GM11168 (cell line): Measurements from ENCODE around the gene TEX51.

ENCODE experiments used
- in situ Hi-C: fragments of 300-500 bp; cut with MboI; formaldehyde crosslinking; loops from one replicate; pipeline ENCODE4 v1.12.0; 2022; ENCODE audit warnings: low sequenced_read_pairs; ENCODE audit not compliant: unreplicated experiment

The TEX51 gene

DNA sequence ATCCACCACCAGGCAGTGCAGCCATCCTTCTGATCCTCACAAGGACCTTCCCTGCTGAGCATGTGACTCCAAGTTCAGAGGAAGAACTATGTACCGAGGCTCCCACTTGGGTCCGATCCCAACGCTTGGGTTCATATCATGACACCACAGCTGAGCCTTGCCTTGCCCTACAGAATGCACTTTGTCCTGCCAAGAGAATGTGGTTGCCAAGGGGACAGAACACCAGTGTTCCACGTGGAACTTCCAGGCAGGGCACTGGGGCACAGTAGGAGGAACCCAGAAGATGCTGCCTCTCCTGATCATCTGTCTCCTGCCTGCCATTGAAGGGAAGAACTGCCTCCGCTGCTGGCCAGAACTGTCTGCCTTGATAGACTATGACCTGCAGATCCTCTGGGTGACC lies at the start of gene TEX51:
TSS of gene TEX51 (plus strand) at position 255 of the 400 bp plus-strand sequence. CDS start at position 284, 29 bp downstream.
- in situ Hi-C loops = no loop called here

DNA sequence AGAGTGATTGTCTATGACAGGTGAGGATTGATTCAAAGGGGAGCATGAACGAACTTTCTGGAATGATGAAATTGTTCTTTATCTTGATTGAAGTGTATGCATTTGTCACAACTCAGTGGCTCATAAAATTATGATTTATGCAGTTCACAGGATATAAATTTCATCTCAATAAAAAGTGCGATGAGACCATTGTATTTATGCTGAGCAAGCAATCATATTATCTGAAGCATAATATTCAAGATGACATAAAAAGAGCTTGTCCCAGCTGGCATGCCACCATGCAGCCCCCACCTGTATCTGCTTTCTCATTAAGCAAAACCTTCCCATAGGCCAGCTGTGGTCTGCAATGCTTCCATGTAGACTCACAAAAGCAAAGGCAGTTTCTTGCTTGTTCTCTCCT lies 49.6 kb upstream of the TEX51 start:
- in situ Hi-C loops = no loop called here

DNA sequence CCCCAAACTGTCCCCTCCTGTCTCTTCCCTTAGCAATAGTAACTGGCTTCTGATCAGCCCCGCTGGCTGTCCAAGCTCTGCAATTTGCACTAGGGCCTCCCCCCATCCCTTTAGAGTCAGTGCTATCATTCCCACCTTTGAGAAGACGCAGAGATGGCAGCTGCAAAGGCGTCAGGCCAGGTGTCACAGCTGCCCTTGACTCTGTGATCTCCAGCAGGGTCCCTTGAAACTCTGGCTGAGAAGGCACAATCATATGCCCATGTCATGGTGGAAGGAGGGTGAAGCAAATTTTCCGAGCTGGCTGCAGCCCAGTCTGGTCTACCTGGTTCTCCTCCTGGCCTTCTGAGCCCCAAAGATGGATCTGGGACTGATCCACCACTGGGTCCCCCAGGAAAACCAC lies 49.2 kb upstream of the TEX51 start:
- in situ Hi-C loops = no loop called here

DNA sequence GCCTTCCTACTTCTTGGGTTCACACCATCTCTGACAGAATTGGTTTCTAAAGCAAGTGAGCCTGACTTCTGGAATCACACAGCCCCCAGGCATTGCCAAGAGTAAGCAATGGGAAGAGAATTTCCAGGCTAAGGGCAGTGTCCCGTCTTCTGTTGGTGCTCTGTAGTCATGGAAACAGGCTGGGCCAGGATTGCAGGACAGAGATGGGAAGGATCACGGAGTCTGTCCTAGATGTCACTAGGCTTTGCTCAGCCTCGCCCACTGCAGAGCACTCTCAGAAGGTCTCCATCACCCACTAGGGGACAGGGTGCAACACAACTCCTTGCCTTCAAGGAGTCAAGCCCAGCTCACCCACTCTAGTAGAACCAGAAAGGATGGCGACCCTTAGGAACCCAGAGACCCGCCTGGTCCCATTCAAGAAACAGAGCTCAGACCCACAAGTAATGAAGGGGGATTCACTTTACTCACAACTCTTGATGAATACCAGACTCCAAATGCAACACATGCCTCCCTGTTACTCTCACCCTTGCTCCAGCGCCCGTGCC lies 48.6 kb upstream of the TEX51 start:
- in situ Hi-C loops = no loop called here

DNA sequence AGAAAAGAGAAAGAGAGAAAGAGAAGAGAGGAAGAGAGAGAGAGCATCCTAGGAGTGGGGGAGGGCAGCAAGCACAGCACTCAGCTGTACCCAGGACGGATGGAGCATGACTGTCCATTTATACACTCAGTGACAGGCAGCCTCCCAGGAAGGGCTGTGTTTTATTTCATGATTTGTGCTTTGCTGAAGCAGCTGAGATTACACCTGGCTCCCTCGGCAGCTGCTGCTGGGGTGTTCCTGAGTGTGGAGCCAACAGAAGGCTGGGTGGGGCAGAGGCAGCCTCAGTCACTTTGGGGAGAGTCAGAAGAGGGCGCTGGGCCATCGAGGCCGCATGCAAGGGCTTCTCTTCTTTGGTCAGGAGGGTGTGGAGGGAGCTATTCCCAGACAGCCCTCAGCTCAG lies 47.8 kb upstream of the TEX51 start:
- in situ Hi-C loops = no loop called here

DNA sequence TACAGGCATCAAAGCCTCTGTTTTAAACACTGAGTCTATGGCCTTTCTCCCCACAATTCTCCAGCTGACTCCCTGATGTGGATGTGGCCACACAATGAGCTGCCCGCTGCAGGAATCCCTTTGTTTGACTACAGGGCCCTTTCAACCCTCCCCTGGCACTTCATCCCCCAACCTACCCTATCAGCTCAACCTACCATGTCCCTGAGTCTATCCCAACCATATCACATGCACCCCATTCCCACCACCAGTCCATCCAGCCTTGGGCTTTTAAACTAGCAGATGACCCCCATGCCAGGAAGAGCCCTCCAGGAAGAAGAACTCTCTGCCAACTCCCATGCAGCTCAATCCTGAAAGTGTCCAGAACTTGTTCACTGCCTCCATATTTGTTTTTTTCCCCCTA lies 46.9 kb upstream of the TEX51 start:
- in situ Hi-C loops = no loop called here

DNA sequence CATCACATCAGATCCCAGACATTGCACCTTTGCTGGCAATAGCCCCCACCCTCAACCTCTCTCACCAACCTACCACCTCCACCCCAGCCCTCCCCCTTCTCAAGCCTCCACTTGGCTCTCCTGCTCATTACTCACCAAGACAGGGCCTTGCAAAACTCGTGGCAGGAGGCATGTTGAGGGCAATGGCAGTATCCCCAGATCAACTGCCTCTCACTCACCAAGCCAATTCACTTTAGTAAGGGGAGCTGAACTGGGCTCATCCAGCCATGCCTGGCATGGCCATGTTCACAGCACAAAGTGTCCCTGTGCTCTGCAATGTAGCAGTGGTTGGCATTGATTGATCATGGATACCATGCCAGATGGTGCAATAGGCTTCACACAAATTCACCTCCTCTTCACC lies 46.3 kb upstream of the TEX51 start:
- in situ Hi-C loops = no loop called here

DNA sequence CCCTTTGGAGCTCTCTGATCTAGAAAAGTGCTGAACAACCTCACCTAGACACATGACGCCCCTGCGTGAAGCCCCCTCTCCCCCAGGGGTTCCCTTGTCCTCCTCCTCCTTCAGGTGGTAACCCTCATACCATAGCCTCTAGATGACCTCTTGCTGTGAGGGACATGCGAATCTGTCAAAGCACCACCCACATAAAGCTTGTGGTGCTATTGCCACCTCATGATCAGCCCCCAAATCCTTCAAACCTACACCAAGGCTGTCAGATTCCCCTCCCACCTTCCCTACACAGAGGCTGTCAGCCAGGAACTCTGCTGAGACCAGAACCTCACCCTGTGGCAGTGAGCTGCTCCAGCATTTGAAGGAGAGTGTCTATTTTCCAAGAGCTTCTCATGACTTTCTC lies 43.1 kb upstream of the TEX51 start:
- in situ Hi-C loops = no loop called here

DNA sequence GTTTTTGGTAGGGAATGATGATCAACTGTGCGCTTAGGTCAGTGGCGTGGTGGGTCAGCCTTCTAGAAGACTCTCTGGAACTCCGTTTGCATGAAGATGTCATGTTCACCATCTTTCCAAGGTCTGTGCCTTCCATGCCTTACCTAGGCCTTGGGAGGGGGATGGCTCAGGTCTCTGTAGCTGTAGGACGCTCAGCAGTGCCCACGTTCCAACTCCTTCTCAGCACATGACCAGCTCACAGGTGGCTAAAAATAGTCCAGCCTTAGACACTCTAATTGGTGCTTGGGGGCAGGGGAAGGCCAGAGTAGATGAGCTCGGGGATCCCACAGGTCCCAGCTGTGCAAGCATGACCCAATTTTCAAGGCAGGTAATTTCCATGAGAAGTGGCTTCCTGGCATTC lies 42.3 kb upstream of the TEX51 start:
- in situ Hi-C loops = no loop called here

DNA sequence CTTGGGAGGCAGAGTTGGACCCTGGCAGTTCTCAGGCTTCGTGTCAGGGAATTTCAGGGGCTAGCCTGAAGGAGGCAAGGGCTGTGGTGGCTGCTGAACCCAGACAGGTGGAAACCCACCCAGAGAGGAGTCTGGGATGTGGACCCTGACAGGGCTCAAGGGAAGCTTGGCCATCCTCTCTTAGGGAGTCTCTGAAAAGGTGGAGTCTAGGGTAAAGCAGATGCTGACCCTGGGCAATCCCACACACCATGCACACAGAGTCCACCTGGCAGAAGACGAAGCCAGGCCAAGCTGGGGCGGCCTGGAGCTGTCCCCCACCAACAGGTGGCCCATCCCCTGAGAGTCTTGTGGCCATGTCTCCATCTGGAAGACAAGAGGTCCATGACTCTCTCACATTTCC lies 41.2 kb upstream of the TEX51 start:
- in situ Hi-C loops = no loop called here

DNA sequence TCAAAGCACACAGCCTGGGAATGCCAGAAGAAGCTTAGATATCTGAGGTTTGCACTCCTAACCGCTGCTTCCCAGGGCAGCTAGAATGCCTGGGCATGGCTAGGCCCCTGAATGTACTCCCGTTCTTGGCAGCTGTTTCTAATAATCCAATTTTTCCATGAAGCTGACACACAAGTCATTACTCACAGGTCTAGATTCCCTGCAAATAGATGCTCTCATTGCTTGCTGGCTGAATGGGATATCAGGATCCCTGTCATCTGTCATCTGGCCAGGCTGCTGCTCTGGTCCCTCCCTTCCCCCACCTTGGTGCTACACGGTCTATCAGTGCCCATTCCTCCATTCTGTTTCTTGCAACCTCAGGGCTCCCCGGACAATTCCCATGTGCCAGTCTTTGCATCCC lies 40.7 kb upstream of the TEX51 start:
- in situ Hi-C loops = no loop called here

DNA sequence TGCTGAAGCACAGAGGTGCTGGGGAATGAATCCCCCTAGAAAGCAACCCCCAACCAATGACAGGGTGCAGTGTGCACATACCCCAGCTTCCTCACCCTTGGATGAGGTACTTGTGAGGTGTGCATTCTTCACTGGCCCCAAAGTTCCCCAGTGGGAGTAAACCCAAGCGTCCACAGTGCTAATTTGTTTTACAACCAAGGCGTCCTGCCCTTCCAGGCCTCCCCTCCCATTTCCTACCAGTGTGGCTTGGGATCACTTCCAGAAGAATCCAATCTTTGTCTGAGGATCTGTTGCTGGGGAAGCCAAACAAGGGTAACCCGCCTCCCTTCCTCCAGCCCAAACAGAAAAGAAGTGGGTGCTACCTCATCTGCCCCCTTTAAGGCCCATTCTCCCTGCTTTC lies 40.3 kb upstream of the TEX51 start:
- in situ Hi-C loops = no loop called here

DNA sequence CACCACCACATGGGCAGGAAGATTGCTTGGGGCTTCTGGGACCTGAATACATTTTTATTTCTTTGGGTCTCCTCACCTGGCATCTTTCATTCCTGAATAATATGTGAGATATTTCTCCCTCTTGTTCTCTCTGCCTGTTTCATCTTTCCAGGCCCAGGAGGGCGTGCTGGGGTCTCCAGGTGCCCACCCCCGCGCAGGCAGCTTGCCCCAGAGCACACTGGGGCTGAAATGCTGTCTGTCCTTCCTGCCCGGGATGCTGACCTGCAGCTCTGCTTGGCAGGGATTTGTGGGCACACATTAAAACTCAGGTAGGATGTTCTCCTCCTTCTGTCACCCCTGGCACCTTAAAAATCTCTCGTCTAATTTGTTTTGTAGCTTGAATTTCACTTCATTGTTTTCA lies 39.7 kb upstream of the TEX51 start:
- in situ Hi-C loops = no loop called here

DNA sequence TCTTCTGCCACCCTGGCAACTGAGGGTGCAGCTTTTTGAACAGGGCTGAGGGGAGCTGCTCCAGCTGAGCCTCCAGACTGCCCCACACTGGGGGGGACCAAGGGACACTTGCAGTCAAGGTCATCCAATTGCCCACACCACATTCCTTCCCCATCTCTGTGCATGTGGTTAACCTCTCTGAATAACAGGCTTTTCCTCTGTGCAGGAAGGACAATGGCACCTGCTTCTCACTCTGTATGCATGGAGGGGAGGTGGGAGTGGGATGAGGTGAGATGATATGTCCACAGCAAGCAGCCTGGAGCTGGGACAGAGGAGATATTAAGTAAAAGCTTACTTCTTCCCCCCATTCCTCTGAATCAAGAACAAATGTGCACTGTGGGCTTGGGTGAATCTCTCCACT lies 39.1 kb upstream of the TEX51 start:
- in situ Hi-C loops = no loop called here

DNA sequence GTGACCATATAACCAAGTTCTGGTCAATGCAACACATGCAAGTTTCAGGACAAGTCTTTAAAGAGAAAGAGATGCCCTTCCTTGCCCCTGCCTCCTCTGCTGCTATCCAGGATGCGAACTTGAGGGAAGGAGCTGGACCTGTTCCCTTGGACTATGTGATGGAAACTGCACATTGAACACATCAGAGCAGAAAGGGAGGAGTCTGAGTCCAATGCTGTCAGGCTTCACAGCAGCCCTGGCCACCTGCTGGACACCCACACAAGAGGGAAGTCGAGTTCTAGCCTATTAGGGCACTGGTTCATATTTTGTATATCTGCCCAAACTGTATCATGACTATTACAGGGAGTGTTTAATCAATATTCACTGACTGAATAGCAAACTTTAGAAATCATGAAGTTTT lies 38.3 kb upstream of the TEX51 start:
- in situ Hi-C loops = no loop called here

DNA sequence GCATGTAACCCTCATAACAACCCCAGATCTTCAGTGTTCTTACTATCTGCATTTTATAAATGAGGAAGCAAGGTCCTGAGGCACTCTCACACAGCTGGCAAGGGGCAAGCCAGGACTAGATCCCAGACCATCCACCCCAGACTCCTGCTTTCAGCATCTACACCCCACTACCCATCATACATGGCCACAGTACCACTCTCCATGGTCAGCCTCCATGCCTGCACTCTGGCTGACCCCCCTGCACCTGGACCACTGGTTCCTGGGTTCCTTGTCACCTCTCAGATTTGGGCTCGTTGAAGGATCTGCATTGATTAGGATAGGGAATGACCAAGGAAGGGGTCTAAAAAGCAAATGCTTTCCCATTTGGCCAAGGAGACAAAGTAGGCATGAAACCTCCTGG lies 36.0 kb upstream of the TEX51 start:
- in situ Hi-C loops = no loop called here

DNA sequence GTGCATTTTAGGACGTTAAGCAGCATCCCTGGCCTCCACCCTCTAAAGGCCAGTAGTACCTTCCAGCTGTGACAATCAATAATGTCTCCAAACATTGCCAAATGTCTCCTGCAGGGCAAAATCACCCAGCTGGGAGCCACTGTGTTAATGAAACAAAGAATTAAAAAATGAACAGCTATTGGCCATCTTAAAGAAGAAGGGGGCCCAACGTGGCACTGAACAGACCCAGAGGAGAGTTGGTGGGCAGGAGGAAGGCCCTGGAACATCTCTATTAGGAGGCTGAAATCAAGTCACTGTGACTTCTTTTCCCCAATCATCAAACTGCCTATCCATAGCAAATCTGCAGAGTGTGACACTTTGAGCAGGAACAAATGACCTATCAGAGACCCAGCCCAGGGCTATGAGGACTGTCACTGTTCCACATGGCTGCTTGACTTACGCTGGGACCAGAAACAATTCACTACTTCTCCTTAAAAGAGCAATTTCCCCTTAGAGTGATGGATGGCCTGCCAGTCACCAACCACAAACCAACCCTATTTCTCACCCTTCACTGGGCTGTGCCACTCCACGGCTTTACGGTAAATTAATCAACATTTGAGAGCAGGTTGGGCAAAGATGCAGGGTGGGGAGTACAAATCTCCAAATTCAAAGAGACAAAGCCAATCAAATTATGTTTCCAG lies 35.2 kb upstream of the TEX51 start:
- in situ Hi-C loops = no loop called here

DNA sequence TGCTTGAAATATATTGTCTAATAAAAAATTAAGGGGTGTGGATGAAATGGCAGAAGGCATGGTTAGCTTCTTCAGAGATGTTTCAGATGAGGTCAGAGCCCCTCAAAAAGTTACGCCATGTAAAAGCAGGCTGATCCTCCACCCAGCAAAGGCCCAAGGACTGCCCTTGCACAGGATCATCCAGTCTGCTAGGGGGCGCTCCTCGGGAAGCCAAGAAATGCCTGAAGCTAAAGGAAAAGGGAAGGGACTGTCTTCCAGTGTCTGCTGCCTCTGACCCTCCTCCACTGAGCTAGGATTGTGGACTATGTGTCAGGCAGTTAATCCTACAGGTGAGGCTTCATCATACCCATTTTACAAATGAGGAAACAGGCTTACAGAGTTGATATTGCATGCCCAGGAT lies 33.8 kb upstream of the TEX51 start:
- in situ Hi-C loops = no loop called here

DNA sequence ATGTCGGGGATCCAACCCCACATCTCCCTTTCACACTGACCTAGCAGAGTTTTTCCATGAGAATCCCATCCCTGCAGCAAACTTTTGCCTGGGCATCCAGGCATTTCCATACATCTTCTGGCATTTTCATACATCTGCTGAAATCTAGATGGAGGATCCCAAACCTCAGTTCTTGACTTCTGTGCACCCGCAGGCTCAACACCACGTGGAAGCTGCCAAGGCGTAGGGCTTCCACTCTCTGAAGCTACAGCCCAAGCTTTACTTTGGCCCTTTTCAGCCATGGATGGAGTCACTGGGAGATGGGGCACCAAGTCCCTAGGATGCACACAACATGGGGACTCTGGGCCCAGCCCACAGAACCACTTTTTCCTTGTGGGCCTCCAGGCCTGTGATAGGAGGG lies 32.2 kb upstream of the TEX51 start:
- in situ Hi-C loops = no loop called here

DNA sequence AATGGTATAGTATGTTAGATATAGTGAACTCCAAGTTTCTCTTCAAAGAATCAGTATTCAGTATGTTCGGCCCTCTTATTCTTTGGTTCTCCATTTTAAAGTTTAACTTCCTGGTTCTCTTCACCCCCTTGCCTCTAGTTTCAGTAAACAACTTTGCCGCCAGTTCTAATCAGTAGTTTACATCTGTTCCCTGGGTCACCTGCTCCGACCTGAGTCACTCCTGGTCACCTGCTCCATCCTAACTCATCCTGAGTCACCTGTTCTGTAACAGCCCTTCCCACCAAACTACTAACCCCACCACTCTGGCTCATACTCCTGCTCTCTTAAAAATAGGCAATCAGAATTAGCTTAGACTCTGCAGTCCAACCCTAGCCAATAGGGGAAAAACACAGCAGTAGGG lies 23.7 kb upstream of the TEX51 start:
- in situ Hi-C loops = no loop called here

DNA sequence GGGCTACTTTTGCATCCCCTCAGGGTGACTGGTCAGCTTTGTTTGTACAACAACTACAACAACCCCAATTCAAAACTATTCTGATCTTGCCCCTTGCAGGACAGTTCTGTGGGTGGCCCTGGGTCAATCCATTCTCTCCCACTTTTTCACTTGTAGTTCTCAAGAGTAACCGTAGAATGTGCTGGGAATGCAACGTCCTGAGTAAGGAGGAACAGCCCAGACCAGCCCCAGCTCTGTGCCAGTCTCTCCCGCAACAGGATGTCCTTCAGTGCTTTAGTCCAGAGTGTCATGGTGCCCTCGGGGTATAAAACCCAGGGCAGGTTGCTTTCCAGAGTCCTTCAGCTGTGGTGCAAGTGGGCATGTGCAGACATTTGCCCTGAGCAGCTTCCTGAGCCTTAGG lies 22.1 kb upstream of the TEX51 start:
- in situ Hi-C loops = no loop called here

DNA sequence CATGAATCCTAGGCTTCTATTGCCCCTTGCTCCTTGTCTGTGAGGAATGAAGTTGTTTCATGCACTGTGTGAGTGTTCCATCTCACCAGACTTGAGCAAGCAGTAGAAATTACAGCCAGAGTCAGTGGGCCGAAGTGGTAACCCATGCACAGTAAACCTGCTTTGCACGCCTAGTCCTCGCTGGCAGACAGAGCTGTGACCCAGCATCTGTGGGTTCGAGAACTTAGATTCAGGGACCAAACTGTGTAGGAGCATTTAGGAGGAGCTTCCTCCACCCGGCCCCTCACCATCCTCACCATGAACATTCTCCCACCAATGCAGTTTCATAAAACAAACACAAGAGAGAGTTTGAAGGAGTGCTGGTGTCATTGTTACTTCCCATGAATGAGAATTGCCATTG lies 21.6 kb upstream of the TEX51 start:
- in situ Hi-C loops = no loop called here
